ENCODE results near the gene RBSN.
"Not testable (repeated sequence)": the region's sequence is repeated elsewhere in the genome, so short reads cannot be mapped to it uniquely, and the experiment has no call there.

Gene RBSN

GRCh38 chr3:15098503-15099363 is at the start of gene RBSN:
TSS of gene RBSN (minus strand) at chr3:15099148. CDS start at chr3:15096120, 3,028 bp downstream.
- DNase-seq: peak; percentile 94 to 96

- peak in 1 of 2 experiments; percentile 14 for DNase-seq
These were observed 49.7 kb upstream of the RBSN start for GRCh38 chr3:15148614-15149013.

GRCh38 chr3:15136885-15137284 is 37.9 kb upstream of the RBSN start:
- DNase-seq: not testable (repeated sequence)

- DNase-seq: not testable (repeated sequence)
These were observed 36.0 kb upstream of the RBSN start for GRCh38 chr3:15134968-15135367.

- not testable (repeated sequence) for DNase-seq
These were observed 29.5 kb upstream of the RBSN start for GRCh38 chr3:15128403-15128802.

- not testable (repeated sequence) for DNase-seq
These were observed 28.0 kb upstream of the RBSN start for GRCh38 chr3:15126975-15127374.

- no peak for DNase-seq
These were observed 23.4 kb upstream of the RBSN start for GRCh38 chr3:15122398-15122797.

- DNase-seq: no peak
These were observed 23.0 kb upstream of the RBSN start for GRCh38 chr3:15121936-15122335.

GRCh38 chr3:15120986-15121385 is 22.0 kb upstream of the RBSN start:
- no peak for DNase-seq

- DNase-seq: no peak
These were observed 18.1 kb upstream of the RBSN start for GRCh38 chr3:15117011-15117410.

- no peak for DNase-seq
These were observed 17.2 kb upstream of the RBSN start for GRCh38 chr3:15116032-15116669.

- DNase-seq: no peak
These were observed 15.8 kb upstream of the RBSN start for GRCh38 chr3:15114466-15115358.

- no peak for DNase-seq
These were observed 14.9 kb upstream of the RBSN start for GRCh38 chr3:15113884-15114283.

- DNase-seq: no peak
These were observed 14.5 kb upstream of the RBSN start for GRCh38 chr3:15113471-15113870.

- DNase-seq: no peak
These were observed 13.1 kb upstream of the RBSN start for GRCh38 chr3:15112011-15112410.

- no peak for DNase-seq
These were observed 11.3 kb upstream of the RBSN start for GRCh38 chr3:15110206-15110605.

GRCh38 chr3:15108869-15109268 is 9.9 kb upstream of the RBSN start:
- no peak for DNase-seq

GRCh38 chr3:15108082-15108545 is 9.2 kb upstream of the RBSN start:
- DNase-seq: peak; percentile 37 to 60

- DNase-seq: no peak
These were observed 8.4 kb upstream of the RBSN start for GRCh38 chr3:15107075-15107947.

GRCh38 chr3:15102836-15103235 is 3.9 kb upstream of the RBSN start:
- no peak for DNase-seq

GRCh38 chr3:15102256-15102655 is 3.3 kb upstream of the RBSN start:
- no peak for DNase-seq

All from Kasumi-1 (cell line).